Small intestine (tissue), 16 donors: ENCODE results near the gene ATF7. TPM values are rescaled to one million over a fixed set of nuclear protein-coding genes. Genes with fewer than 3 reads are reported as not detected.
A peak's percentile ranks its signal among the peaks of the same experiment; 100 is the strongest.

ENCODE experiments used
- DNase-seq, 2 donors: peaks; one replicate each; pipeline versions ENCODE4 v3.0.0 to v3.0.0-alpha.2; 2013
- FAIRE-seq: peaks from 2 replicates; lab custom pipeline; 2012; peaks lifted over from hg19 to GRCh38; lab: Jason Lieb, UNC
- H3K27ac ChIP-seq, 3 donors: one replicate each; pipeline ENCODE4 v1.5.1; 2013; ENCODE audit warnings: low read length in 2 of 3, mild to moderate bottlenecking in 2 of 3, control low read depth in 1 of 3, inconsistent platforms in 1 of 3, low read depth in 1 of 3, moderate library complexity in 1 of 3
- H3K27me3 ChIP-seq, 3 donors: one replicate each; pipeline ENCODE4 v1.6.1; 2013; ENCODE audit warnings: low read length in 3 of 3, inconsistent platforms in 1 of 3; ENCODE audit not compliant: control insufficient read depth in 3 of 3, insufficient read depth in 3 of 3
- H3K36me3 ChIP-seq, 3 donors: one replicate each; pipeline ENCODE4 v1.6.1; 2013; ENCODE audit warnings: low read length in 3 of 3, inconsistent platforms in 1 of 3, low read depth in 1 of 3, mild to moderate bottlenecking in 1 of 3, moderate library complexity in 1 of 3; ENCODE audit not compliant: control insufficient read depth in 3 of 3, insufficient read depth in 2 of 3
- H3K4me1 ChIP-seq, 3 donors: one replicate each; pipeline ENCODE4 v1.6.1; 2013; ENCODE audit warnings: low read length in 2 of 3, inconsistent platforms in 1 of 3, low read depth in 1 of 3, mild to moderate bottlenecking in 1 of 3, moderate library complexity in 1 of 3; ENCODE audit not compliant: control insufficient read depth in 3 of 3, insufficient read depth in 2 of 3
- H3K4me3 ChIP-seq, 3 donors: one replicate each; pipeline ENCODE4 v1.5.1; 2013; ENCODE audit warnings: low read length in 3 of 3, control low read depth in 1 of 3, inconsistent platforms in 1 of 3, low read depth in 1 of 3, mild to moderate bottlenecking in 1 of 3, moderate library complexity in 1 of 3
- H3K9me3 ChIP-seq, 2 donors: one replicate each; pipeline ENCODE4 v1.6.1; 2013; ENCODE audit warnings: low read depth in 1 of 2, low read length in 1 of 2; ENCODE audit not compliant: control insufficient read depth in 2 of 2, insufficient read depth in 1 of 2
- WGBS, 3 donors: extraction: QIAGEN DNeasy Blood & Tissue Kit; methylation state at CpG; one replicate each; pipeline ENCODE4 v1.1.7; 2013; 5-methylcytosine and 5-hydroxymethylcytosine counted together
- long read RNA-seq, 10 donors: transcript quantifications; one replicate each; lab custom pipeline, GENCODE V29; 2026
- polyA plus RNA-seq, 4 donors: library from polyadenylated mRNA; stranded (reverse) in 3 of 4; unstranded in 1 of 4; fragments of 200-250 nt in 3 of 4; fragments of 120-200 nt in 1 of 4; gene quantifications; one replicate each; pipeline versions ENCODE4 v1.2.1 to v1.2.3, GENCODE V29; 2013
- donor health status: healthy with polysubstance abuse.
- donor health status: control.
- donor health status: control.
- donor health status: Bipolar disorder and iron deficiency.
- donor health status: healthy.

Gene ATF7
- polyA plus RNA-seq = 10 to 100 TPM in 3 of 4 donors, 1 to 10 TPM in 1; 8.6 to 32.9 (median 14.5) TPM
- long read RNA-seq, donor 1, full-length matches to known transcripts = 10 of 10 reads
- long read RNA-seq, donor 1, partial matches to known transcripts = 0 of 10 reads
- long read RNA-seq, donor 1, other reads (novel, unspliced or antisense) = 0 of 10 reads
- long read RNA-seq, donor 2, partial matches to known transcripts = 0 of 4 reads
- long read RNA-seq, donor 2, other reads (novel, unspliced or antisense) = 0 of 4 reads
- long read RNA-seq, donor 3, full-length matches to known transcripts = 6 of 6 reads
- long read RNA-seq, donor 3, partial matches to known transcripts = 0 of 6 reads
- long read RNA-seq, donor 3, other reads (novel, unspliced or antisense) = 0 of 6 reads
- long read RNA-seq, donor 4, partial matches to known transcripts = 0 of 1 reads
- long read RNA-seq, donor 4, other reads (novel, unspliced or antisense) = 0 of 1 reads
- long read RNA-seq, donor 5 = 0 reads
- long read RNA-seq, donor 6, full-length matches to known transcripts = 5 of 5 reads
- long read RNA-seq, donor 6, partial matches to known transcripts = 0 of 5 reads
- long read RNA-seq, donor 6, other reads (novel, unspliced or antisense) = 0 of 5 reads
- long read RNA-seq, donor 7 = 0 reads
- long read RNA-seq, donor 8, partial matches to known transcripts = 0 of 1 reads
- long read RNA-seq, donor 8, other reads (novel, unspliced or antisense) = 0 of 1 reads
- long read RNA-seq, donor 9 = 0 reads
- long read RNA-seq, donor 10, full-length matches to known transcripts = 5 of 5 reads
- long read RNA-seq, donor 10, partial matches to known transcripts = 0 of 5 reads
- long read RNA-seq, donor 10, other reads (novel, unspliced or antisense) = 0 of 5 reads

DNA sequence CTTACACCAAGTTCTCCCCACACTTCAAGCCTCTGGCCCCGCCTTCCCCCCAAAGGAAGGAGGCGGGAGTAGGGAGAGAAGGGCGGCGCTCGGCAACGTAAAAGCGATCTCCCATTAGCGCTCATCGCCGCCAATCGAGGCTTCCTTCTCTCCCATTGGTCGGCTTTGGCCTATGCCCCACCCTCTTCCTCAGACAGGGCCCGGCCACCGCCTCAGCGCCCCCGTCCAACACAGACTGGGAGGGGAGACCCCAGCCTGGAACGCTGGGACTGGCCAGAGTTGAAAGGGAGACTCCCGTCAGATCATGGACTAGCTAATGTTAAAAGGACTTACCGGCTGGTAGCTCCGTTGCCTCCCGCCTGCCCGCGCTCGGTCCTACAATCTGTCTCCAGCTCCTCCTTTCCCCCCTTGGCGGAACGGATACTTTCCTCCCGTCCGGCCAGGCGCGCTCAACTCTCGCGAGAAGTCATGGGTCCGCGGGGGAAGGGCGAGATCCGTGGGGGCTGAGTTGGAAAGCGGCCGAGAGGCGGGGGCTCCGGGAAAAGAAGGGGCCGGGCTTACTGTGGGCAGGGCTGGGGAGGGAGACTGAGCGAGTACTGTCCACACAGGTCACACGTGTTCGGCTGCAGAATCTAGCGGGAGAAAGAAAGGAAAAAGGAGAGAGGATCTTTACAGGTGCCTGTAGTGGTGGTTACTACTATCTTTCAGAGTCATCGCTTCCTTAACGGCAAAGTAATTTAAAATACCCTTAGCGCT is at the start of gene ATF7:
Gene ATF7 (minus strand): TSS at position 437 of the 756 bp plus-strand sequence. CDS start 25,382 bp downstream, outside the sequence.
- H3K4me1 ChIP-seq = peaks cover 0 to 21% (median 2%) of the 10 kb centered on the region in 3 donors
- peak within 1 kb of the TSS; percentile 37 to 81 (median 64) for H3K4me3 ChIP-seq
- H3K27me3 ChIP-seq = no peaks in the 10 kb centered on the region
- peak; percentile 98 to 100 for DNase-seq
- peaks cover 0 to 10% (median 0%) of the 10 kb centered on the region in 3 donors for H3K36me3 ChIP-seq
- no peak for FAIRE-seq
- WGBS, 3 donors = 1% methylated on average over 46 to 48 of the region's 48 CpGs
- peaks cover 0 to 4% of the 10 kb centered on the region in 2 donors for H3K9me3 ChIP-seq
- H3K27ac ChIP-seq = peak within 1 kb of the TSS; percentile 60 to 96 (median 87)

DNA sequence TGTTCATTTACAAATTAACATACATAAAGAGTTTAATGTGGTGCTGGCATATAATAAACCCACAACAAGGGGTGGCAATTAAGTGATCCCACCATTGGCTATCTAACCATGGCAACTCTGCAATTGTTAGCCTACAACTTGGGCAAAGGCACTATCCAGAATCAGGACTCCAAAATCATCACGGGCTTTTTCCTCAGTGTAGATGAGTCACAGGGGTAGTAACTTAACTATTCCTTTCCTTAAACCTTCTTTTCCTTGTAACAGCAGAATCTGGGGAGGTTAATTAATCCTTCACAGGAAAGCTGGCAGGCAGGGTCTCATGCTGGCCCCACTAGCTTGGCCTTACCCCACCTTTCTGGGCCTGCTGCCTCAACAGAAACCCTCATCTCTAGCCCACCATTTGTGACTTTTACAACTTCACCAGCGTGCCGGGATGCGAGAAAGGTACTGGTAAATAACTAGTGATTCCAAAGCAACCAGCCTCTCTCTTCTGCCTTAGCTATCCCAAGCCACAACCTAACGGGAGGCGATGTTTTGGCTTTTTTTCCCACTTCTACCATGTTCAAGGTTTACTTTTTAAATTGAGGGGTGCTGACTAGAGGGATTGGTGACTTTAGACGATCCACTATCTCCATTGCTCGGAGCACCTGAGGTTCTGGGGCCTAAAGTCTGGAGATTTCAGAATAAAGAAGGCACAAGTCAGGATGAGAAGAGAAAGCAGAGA is 49.0 kb upstream of the ATF7 start:
- H3K27ac ChIP-seq = peak overlapping the region; percentile 69 to 94 (median 89)
- no peak for DNase-seq
- peaks cover 3 to 26% (median 9%) of the 10 kb centered on the region in 3 donors for H3K36me3 ChIP-seq
- no peak for FAIRE-seq
- H3K27me3 ChIP-seq = peaks cover 0 to 28% (median 0%) of the 10 kb centered on the region in 3 donors
- H3K4me3 ChIP-seq = peak overlapping the region; percentile 48 to 86 (median 60)
- 10 to 40% (median 22%) methylated on average over 8 of the region's 8 CpGs for whole genome bisulfite sequencing, 3 donors
- peaks cover 3 to 19% (median 3%) of the 10 kb centered on the region in 3 donors for H3K4me1 ChIP-seq
- H3K9me3 ChIP-seq = no peaks in the 10 kb centered on the region

DNA sequence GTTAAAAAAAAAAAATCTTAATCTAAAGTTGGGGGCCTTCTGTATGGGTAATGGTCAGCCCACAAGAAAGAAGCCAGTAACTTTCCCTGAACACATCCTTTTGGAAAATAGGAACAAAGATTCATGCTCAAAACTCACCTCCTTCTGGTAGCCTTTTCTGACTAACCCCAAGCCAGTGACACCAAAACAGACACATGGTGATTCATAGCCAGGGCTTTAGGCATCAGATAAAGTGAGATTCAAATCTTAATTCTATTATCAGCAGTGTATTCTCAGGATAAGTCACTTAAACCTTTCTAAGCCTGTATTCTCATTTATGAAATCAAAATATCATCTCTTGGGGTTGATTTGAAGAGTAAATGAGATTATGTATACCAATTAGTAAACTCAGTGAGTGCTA is 44.8 kb upstream of the ATF7 start:
- no peak for FAIRE-seq

DNA sequence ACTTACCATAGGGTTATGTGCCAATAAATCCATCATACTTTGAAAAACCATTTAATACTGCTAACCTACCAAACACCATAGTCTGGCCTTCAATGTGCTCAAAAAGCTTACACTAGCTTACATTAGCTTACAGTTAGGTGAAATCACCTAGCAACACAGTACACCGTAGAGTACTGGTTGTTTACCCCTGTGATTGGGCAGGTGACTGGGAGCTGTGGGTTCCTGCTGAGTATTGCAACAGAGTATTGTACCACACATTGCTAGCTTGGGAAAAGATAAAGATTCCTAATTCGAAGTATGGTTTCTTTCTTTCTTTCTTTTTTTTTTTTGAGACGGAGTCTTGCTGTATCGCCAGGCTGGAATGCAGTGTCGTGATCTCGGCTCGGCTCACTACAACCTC is 44.1 kb upstream of the ATF7 start:
- Histone ChIP-seq H3K9me3 (no peaks in the 10 kb centered on the region), H3K4me3 (no peak overlapping the region), H3K4me1 (peaks cover 2 to 4% (median 2%) of the 10 kb centered on the region in 3 donors), H3K27me3 (no peaks in the 10 kb centered on the region), H3K36me3 (peaks cover 5 to 60% (median 31%) of the 10 kb centered on the region in 3 donors), H3K27ac (no peak overlapping the region)
- no peak for FAIRE-seq
- DNase-seq = no peak
- 90 to 96% (median 95%) methylated on average over 7 of the region's 7 CpGs for WGBS, 3 donors

More for the DNA sequence above, 44.8 kb upstream of the ATF7 start:
- Histone ChIP-seq H3K27me3 (no peaks in the 10 kb centered on the region), H3K9me3 (no peaks in the 10 kb centered on the region), H3K27ac (no peak overlapping the region), H3K4me3 (no peak overlapping the region), H3K4me1 (peaks cover 2 to 4% (median 3%) of the 10 kb centered on the region in 3 donors), H3K36me3 (peaks cover 5 to 57% (median 29%) of the 10 kb centered on the region in 3 donors)
- no peak for DNase-seq

DNA sequence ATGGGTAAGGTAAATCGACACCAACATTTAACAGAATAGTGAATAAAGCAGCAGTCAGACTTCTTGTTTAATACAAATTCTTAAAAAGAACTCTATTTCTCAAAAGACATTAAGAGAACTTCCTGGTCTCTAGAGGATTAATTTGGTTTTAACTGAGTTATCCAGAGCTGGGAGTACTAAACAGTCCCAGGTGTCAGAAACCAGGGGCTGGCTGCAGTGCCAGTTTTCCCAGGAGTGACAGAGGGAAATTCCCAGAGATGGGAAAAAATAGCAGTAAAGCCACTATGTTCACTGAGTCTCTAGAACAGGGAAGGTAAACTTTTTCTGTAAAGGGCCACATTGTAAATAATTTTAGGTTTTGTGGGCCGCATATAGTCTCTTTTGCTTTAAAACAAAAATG is 40.9 kb upstream of the ATF7 start:
- Histone ChIP-seq H3K4me3 (no peak overlapping the region), H3K9me3 (no peaks in the 10 kb centered on the region), H3K36me3 (peaks cover 5 to 69% (median 37%) of the 10 kb centered on the region in 3 donors), H3K4me1 (no peaks in the 10 kb centered on the region), H3K27me3 (no peaks in the 10 kb centered on the region), H3K27ac (no peak overlapping the region)
- no peak for FAIRE-seq
- no peak for DNase-seq
- WGBS, 3 donors = 94 to 100% (median 96%) methylated on average over 2 of the region's 2 CpGs

DNA sequence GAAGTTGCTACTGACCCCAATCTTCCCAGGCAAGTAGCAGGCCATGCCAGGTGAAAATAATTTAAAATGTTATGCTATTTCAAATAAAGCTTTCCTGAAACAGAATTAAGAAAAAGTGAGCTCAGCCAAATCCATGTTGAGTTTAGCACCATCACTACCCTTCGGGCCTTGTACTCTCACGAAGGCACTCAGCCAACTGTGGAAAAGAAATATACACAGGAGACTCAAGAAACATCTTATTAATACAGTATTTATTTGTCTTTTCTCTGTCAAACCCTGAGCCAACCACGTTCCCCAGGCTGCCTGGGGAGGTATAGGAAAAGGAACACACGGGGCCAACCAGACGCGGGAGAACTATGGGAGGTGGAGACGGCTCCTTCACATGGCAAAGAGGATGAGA is 38.8 kb upstream of the ATF7 start:
- Histone ChIP-seq H3K27ac (no peak overlapping the region), H3K9me3 (no peaks in the 10 kb centered on the region), H3K36me3 (peaks cover 2 to 63% (median 27%) of the 10 kb centered on the region in 3 donors), H3K27me3 (no peaks in the 10 kb centered on the region), H3K4me1 (peaks cover 0 to 9% (median 5%) of the 10 kb centered on the region in 3 donors), H3K4me3 (no peak overlapping the region)
- no peak for DNase-seq
- 82 to 88% (median 85%) methylated on average over 7 of the region's 7 CpGs for WGBS, 3 donors
- no peak for FAIRE-seq

DNA sequence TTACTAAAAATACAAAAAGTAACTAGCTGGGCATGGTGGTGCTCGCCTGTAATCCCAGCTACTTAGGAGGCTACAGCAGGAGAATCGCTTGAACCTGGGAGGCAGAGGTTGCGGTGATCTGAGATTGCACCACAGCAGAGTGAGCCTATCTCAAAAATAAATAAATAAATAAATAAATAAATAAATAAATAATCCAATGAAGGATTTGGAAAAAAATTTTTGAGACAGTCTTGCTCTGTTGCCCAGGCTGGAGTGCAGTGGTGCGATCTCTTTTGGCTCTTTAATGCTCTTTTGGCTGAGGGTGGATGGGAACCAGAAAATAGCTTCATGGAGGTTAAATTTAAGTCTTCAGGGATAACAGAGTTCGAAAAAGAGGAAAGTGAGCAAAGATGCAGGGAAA is 38.0 kb upstream of the ATF7 start:
- Histone ChIP-seq H3K27me3 (no peaks in the 10 kb centered on the region), H3K27ac (no peak overlapping the region), H3K9me3 (no peaks in the 10 kb centered on the region), H3K36me3 (peaks cover 2 to 57% (median 21%) of the 10 kb centered on the region in 3 donors), H3K4me1 (peaks cover 0 to 16% (median 5%) of the 10 kb centered on the region in 3 donors), H3K4me3 (no peak overlapping the region)
- FAIRE-seq (no peak), DNase-seq (no peak)
- WGBS, 3 donors = 79 to 92% (median 85%) methylated on average over 5 of the region's 5 CpGs
